Stomach smooth muscle (tissue), 2 donors: ENCODE results near the gene SUPT20HL1.
"Not testable (repeated sequence)": the region's sequence is repeated elsewhere in the genome, so short reads cannot be mapped to it uniquely, and the experiment has no call there.

ENCODE experiments used
- H3K27ac ChIP-seq: one replicate; pipeline ENCODE4 v1.7.0; 2013; ENCODE audit warnings: mild to moderate bottlenecking, low read length, inconsistent platforms
- H3K27me3 ChIP-seq, 2 donors: one replicate each; pipeline ENCODE4 v1.7.0; 2013; ENCODE audit warnings: low read length in 2 of 2; ENCODE audit not compliant: insufficient read depth in 2 of 2, control insufficient read depth in 1 of 2
- H3K36me3 ChIP-seq, 2 donors: one replicate each; pipeline ENCODE4 v1.7.0; 2013; ENCODE audit warnings: low read length in 2 of 2; ENCODE audit not compliant: control insufficient read depth in 2 of 2, insufficient read depth in 2 of 2
- H3K4me1 ChIP-seq: one replicate; pipeline ENCODE4 v1.7.0; 2013; ENCODE audit warnings: low read length; ENCODE audit not compliant: control insufficient read depth, insufficient read depth
- H3K4me3 ChIP-seq, 2 donors: one replicate each; pipeline ENCODE4 v1.7.0; 2013; ENCODE audit warnings: low read length in 2 of 2
- H3K9ac ChIP-seq, 2 donors: one replicate each; pipeline ENCODE4 v1.7.0; 2013; ENCODE audit warnings: low read length in 2 of 2, mild to moderate bottlenecking in 1 of 2
- H3K9me3 ChIP-seq, 2 donors: one replicate each; pipeline ENCODE4 v1.7.0; 2013; ENCODE audit warnings: low read length in 2 of 2; ENCODE audit not compliant: control insufficient read depth in 2 of 2
- donor health status: healthy.
- donor health status: Pancreatic carcinoma.

The SUPT20HL1 gene

DNA sequence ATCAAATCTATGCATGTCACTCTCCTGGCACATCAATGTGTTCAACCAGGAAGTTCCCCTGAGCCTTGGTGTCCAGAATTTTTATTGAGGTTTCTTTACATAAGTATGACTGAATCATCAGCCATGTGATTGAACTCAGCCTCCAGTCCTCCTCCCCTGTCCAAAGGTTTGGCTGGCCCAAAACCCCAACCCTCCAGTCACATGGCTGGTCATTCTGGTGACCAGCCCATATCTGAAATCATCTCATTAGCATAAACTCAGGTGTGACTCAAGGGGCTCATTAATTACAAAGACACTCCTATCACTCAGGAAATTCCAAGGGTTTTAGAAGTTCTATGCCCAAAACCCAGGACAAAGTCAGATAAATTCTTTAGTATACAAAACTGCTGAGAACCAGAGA, 26.0 kb upstream of the SUPT20HL1 start:
- Histone ChIP-seq H3K27me3 (no peaks in the 10 kb centered on the region), H3K4me1 (no peaks in the 10 kb centered on the region), H3K9me3 (no peaks in the 10 kb centered on the region), H3K4me3 (no peak overlapping the region), H3K9ac (no peak overlapping the region), H3K36me3 (no peaks in the 10 kb centered on the region), H3K27ac (no peak overlapping the region)

DNA sequence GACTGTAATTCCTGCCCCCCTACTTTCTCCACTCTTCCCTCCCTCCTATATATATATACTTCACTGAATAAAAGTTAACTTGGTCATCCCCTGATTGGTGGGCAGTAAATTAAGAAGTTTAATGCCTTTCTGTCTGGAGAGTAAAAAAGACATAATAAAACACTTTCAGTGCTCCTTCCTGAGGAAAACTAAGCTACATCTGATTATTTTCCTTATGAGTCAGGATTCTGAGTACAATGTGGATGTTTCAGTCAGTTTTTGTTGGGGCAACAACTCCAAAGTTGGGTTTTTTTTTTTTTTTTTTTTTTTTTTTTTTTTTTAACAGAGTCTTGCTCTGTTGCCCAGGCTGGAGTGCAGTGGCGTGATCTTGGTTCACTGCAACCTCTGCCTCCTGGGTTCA, 24.6 kb upstream of the SUPT20HL1 start:
- Histone ChIP-seq H3K4me1 (no peaks in the 10 kb centered on the region), H3K4me3 (no peak overlapping the region), H3K36me3 (no peaks in the 10 kb centered on the region), H3K27ac (no peak overlapping the region), H3K9ac (no peak overlapping the region), H3K9me3 (no peaks in the 10 kb centered on the region), H3K27me3 (peaks cover 0 to 4% of the 10 kb centered on the region in 2 donors)

DNA sequence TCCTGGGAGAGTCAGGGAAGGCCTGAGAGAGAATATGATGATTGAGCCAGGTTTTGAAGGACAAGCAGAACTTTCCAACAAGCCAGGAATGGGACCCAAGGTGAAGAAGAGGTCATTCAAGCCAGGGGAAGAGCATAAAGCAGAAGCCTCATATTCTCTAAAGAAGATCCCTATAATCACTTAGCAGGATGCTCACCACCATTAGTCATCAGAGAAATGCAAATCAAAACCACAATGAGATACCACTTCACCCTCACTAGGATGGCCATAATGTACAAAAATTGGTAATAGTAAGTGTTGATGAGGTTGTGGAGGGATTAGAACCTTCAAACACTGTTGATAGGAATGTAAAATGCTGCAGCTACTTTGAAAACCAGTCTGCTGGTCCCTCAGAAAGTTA, 20.5 kb upstream of the SUPT20HL1 start:
- peaks cover 0 to 4% of the 10 kb centered on the region in 2 donors for H3K27me3 ChIP-seq
- no peaks in the 10 kb centered on the region for H3K9me3 ChIP-seq
- H3K4me1 ChIP-seq = no peaks in the 10 kb centered on the region
- H3K4me3 ChIP-seq = no peak overlapping the region
- no peak overlapping the region for H3K9ac ChIP-seq
- H3K27ac ChIP-seq = no peak overlapping the region
- no peaks in the 10 kb centered on the region for H3K36me3 ChIP-seq

DNA sequence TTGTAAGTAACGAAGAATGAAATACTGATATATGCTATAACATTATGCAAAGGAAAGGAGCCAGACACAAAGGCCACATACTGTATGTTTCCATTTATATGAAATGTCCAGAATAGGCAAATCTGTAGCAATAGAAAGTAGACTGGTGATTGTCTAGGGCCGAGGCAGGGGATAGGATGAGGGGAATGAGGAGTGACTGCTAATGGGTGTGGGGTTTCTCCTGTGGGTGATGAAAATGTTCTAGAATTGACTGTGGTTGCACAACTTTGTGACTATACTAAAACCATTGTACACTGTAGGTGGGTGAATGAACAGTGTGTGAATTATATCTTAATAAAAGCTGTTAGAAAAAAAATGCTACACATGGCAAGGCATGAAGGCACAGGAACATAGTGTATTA, 19.9 kb upstream of the SUPT20HL1 start:
- Histone ChIP-seq H3K27me3 (peaks cover 0 to 4% of the 10 kb centered on the region in 2 donors), H3K9me3 (no peaks in the 10 kb centered on the region), H3K9ac (no peak overlapping the region), H3K27ac (no peak overlapping the region), H3K36me3 (no peaks in the 10 kb centered on the region), H3K4me3 (no peak overlapping the region), H3K4me1 (no peaks in the 10 kb centered on the region)

DNA sequence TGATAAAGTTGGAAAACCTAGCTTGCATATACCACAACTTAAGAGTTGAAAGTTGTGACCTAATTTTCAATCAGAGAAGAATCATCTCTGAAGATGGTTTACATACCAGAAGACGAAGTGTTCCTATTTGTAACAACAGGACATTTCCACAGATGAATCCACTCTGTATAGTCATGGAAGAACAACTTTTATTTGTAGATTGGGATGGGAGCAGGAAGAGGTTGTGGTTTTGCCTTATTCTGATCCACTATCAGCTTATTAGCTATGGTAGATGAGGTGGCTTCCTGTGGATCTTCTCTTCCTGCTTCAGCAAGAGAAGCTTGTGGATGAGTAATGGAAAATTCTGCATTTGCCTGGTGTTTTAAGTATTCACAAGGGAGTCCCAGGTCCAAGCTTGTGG, 18.6 kb upstream of the SUPT20HL1 start:
- Histone ChIP-seq H3K4me1 (no peaks in the 10 kb centered on the region), H3K27ac (no peak overlapping the region), H3K4me3 (no peak overlapping the region), H3K9me3 (no peaks in the 10 kb centered on the region), H3K36me3 (no peaks in the 10 kb centered on the region), H3K27me3 (peaks cover 0 to 4% of the 10 kb centered on the region in 2 donors), H3K9ac (no peak overlapping the region)

DNA sequence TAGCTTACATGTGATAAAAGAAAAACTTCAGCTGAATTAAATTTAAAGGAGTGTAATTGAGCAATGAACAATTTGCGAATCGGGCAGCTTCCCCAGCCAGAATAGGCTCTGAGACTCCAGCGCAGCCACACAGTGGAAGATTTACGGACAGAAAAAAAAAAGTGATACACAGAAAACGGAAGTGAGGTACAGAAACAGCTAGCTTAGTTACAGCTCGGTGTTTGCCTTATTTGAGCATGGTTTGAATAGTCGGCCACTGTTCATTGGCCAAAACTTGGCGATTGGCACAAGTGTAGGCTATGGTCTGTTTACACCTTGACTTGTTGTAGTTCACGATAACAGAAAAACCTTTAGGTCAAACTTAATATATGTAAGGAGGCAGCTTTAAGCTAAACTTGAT, 16.7 kb upstream of the SUPT20HL1 start:
- H3K4me1 ChIP-seq = no peaks in the 10 kb centered on the region
- no peak overlapping the region for H3K9ac ChIP-seq
- H3K27me3 ChIP-seq = peaks cover 0 to 6% of the 10 kb centered on the region in 2 donors
- no peak overlapping the region for H3K27ac ChIP-seq
- H3K4me3 ChIP-seq = no peak overlapping the region
- no peaks in the 10 kb centered on the region for H3K36me3 ChIP-seq
- H3K9me3 ChIP-seq = no peaks in the 10 kb centered on the region

DNA sequence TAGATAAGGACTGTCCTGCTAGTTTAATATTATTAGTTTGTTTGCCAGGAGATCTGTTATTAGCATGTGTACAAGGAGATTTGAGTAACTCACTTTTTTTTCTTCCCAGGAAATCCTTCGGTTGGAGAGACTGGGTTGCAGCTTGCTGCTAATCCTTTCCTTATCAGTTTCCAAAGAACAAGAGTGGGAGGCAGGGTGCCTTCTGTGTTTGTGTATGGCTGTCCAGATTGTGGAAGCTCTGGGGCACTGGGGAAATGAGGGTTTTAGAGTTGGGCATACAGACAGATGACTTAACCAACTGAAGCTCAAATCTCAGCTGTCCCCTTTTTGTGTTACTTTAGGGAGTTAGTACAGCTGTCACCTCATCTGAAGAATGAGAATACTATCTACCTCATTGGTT, 12.6 kb upstream of the SUPT20HL1 start:
- Histone ChIP-seq H3K4me1 (no peaks in the 10 kb centered on the region), H3K27ac (no peak overlapping the region), H3K4me3 (no peak overlapping the region), H3K36me3 (no peaks in the 10 kb centered on the region), H3K9ac (no peak overlapping the region), H3K9me3 (no peaks in the 10 kb centered on the region), H3K27me3 (peaks cover 0 to 3% of the 10 kb centered on the region in 2 donors)

DNA sequence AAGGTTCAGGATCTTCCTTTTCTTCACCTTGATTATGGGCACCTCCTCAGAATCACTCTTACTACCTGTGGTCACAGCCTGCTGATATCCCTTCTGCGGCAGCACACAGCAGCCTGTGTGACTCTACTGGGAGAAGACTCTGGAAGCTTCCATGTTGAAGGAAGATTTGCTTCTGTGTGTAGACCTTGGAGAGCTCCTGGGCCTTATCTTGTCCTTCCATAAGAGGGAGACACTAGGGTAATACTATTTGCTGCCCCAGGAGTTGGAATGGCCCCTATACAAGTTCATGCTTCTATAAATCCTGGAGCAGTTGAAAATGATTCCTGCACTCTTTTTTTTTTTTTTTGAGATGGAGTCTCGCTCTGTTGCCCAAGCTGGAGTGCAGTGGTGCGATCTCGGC, 10.2 kb upstream of the SUPT20HL1 start:
- no peaks in the 10 kb centered on the region for H3K4me1 ChIP-seq
- H3K9me3 ChIP-seq = no peaks in the 10 kb centered on the region
- H3K9ac ChIP-seq = no peak overlapping the region
- no peak overlapping the region for H3K4me3 ChIP-seq
- H3K27ac ChIP-seq = no peak overlapping the region
- no peaks in the 10 kb centered on the region for H3K36me3 ChIP-seq
- H3K27me3 ChIP-seq = peaks cover 0 to 4% of the 10 kb centered on the region in 2 donors

DNA sequence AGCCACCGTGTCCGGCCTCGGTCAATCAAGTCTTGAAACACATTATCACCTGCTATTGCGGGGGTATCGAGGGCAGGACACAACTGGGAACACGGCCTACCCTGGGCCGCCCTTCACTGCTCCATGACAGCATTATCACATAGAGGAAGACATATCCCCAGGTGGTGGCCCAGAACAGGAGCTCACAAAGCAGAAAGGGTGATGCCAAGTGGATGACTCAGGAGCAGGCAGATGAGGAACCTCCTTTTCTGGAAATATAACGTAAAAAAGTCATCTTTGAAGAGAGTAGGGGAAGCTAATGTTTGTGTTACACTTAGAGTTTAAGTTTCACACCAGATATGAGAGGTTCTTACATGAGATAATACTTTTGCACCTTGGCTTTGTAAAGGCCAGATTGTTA, 5.3 kb upstream of the SUPT20HL1 start:
- Histone ChIP-seq H3K27ac (no peak overlapping the region), H3K9me3 (no peaks in the 10 kb centered on the region), H3K4me1 (no peaks in the 10 kb centered on the region), H3K36me3 (no peaks in the 10 kb centered on the region), H3K4me3 (no peak overlapping the region), H3K27me3 (peaks cover 0 to 4% of the 10 kb centered on the region in 2 donors), H3K9ac (no peak overlapping the region)

DNA sequence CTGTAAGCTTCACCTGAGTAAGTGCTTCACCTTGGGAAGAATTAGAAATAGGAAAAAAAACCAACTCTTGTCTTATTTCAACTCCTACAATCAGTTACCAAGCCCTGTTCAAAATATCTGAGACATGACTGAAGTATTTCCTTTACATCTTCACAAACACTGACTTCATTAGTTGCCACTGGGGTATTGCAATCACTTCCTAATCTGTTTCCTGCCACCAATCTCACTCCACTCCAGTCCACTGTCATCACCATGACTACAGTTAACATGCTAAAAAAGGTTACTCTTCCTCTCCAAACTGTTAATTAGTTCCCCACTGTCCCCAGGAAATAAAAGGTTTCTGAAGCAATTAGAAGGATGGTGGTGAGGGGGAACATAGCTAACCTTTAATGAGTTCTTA, 3.3 kb upstream of the SUPT20HL1 start:
- H3K4me3 ChIP-seq = no peak overlapping the region
- no peak overlapping the region for H3K27ac ChIP-seq
- H3K4me1 ChIP-seq = no peaks in the 10 kb centered on the region
- peaks cover 0 to 4% of the 10 kb centered on the region in 2 donors for H3K27me3 ChIP-seq
- no peak overlapping the region for H3K9ac ChIP-seq
- H3K9me3 ChIP-seq = no peaks in the 10 kb centered on the region
- no peaks in the 10 kb centered on the region for H3K36me3 ChIP-seq

DNA sequence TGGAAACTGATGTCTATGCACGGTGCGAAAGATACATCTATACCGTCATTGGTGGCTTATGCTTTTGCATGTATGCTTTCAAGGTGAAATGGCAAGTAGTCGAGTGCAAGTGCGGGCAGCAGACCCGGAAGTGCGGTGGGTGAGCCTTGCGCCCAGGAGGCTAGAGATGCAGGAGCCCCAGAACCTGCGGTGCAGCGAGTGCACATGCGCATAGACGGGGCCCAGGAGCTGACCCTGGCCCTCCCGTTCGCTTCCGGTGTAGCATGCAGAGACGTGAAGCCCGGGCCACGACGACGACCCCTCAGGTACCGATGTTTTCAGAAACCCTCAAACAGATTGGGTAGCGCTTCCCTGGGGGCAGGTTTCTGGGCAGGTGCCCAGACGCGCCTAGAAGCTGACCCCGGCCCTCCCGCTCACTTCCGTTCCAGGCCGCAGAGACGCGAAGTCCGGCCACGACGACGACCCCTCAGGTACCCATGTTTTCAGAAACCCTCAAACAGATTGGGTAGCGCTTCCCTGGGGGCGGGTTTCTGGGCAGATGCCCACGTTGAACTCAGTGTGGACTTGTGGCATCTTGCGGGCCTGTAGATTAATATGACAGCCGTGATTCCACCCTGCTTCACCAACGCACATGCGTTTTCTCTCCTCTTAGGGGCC, 1.8 kb downstream of the SUPT20HL1 start:
- H3K9ac ChIP-seq, H3K36me3 ChIP-seq, H3K9me3 ChIP-seq, H3K4me1 ChIP-seq, H3K4me3 ChIP-seq, H3K27me3 ChIP-seq, H3K27ac ChIP-seq: not testable (repeated sequence)
